22Rv1 (cell line): ENCODE measurements around the gene ERVMER34-1.

ENCODE experiments used
- H3K27ac ChIP-seq: fragments of 450-650 bp; 2 replicates; pipeline ENCODE4 v1.5.1; 2017
- CTCF ChIP-seq: fragments of 450-650 bp; IDR thresholded peaks from 2 replicates; pipeline ENCODE4 v1.5.1; 2017; ENCODE audit warnings: mild to moderate bottlenecking
- ZFX ChIP-seq: fragments of 450-650 bp; IDR thresholded peaks from 2 replicates; pipeline ENCODE4 v1.6.1; 2017; ENCODE audit warnings: antibody characterized with exemption, borderline replicate concordance

ERVMER34-1 gene

GRCh38 chr4:52783069-52783468, 31.8 kb upstream of the ERVMER34-1 start:
- no peak for TF ChIP-seq ZFX
- TF ChIP-seq CTCF = no peak
- no peak overlapping the region for H3K27ac ChIP-seq

GRCh38 chr4:52780617-52781354, 29.6 kb upstream of the ERVMER34-1 start:
- no peak for TF ChIP-seq ZFX
- no peak for TF ChIP-seq CTCF
- no peak overlapping the region for H3K27ac ChIP-seq

GRCh38 chr4:52780206-52780605, 29.0 kb upstream of the ERVMER34-1 start:
- H3K27ac ChIP-seq = no peak overlapping the region
- TF ChIP-seq CTCF (no peak), ZFX (no peak)

GRCh38 chr4:52760256-52760655, 9.0 kb upstream of the ERVMER34-1 start:
- no peak overlapping the region for H3K27ac ChIP-seq
- TF ChIP-seq ZFX (no peak), CTCF (no peak)

GRCh38 chr4:52755426-52755825, 4.2 kb upstream of the ERVMER34-1 start:
- TF ChIP-seq ZFX (no peak), CTCF (no peak)
- H3K27ac ChIP-seq = no peak overlapping the region

- TF ChIP-seq CTCF (no peak), ZFX (no peak)
Observed at GRCh38 chr4:52752936-52753335, 1.7 kb upstream of the ERVMER34-1 start.

GRCh38 chr4:52751487-52751911, 274 bp upstream of the ERVMER34-1 start:
- peak overlapping the region; percentile 89 for H3K27ac ChIP-seq
- TF ChIP-seq CTCF = no peak
- TF ChIP-seq ZFX = no peak

More at GRCh38 chr4:52752936-52753335, 1.7 kb upstream of the ERVMER34-1 start:
- no peak overlapping the region for H3K27ac ChIP-seq
